CD4-positive, alpha-beta T cell treated with Interleukin-21 for 1 hour (primary cell): ENCODE measurements around the gene FLT3.
"Not testable (repeated sequence)": the region's sequence is repeated elsewhere in the genome, so short reads cannot be mapped to it uniquely, and the experiment has no call there.

Experiments used
- DNase-seq: peaks from one replicate; pipeline ENCODE4 v3.0.0-alpha.2; 2020

Gene FLT3

GRCh38 chr13:28043224-28043623, 57.2 kb downstream of the FLT3 start:
- DNase-seq, result no peak

DNA sequence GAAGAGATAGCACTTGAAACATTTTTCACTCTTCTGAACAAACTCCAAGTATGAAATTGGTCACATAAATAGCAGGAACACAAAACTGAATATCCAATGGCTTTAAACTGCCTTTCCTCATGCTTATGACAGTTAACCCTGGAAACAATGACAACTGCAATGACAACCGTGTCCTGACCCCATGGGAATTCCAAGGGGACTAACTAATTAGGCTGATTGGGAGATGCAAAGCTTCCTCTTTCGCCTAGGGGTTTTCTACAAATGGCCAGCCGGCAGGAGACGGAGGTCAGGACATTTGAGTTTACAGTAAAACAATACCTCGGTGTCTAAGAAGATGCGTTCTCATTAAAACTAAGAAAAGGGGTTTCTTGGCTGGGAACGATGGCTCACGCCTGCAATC, 58.9 kb downstream of the FLT3 start:
- no peak for DNase-seq

DNA sequence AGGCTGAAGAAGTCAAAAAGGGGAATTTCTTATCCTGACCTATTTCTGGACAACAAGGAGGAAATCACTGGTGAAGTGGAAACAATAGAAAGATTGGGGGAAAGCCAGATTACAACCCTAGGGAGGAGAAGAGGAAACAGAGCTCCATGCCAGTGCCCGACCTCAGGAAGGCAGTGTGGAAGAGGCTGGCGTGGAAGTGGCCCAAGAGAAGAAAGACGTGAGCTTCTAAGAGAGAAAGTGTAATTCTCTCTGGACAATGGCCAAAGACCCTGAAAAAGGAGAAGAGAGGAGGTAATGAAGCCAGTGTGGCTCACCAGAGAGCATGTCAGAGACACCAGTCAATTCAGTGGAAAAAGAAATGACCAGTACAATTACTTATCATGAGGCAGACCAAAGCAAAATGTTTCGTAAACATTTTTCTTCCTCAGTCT, 59.3 kb downstream of the FLT3 start:
- no peak for DNase-seq

- no peak for DNase-seq
These were observed 63.0 kb downstream of the FLT3 start for GRCh38 chr13:28037399-28037798.

DNA sequence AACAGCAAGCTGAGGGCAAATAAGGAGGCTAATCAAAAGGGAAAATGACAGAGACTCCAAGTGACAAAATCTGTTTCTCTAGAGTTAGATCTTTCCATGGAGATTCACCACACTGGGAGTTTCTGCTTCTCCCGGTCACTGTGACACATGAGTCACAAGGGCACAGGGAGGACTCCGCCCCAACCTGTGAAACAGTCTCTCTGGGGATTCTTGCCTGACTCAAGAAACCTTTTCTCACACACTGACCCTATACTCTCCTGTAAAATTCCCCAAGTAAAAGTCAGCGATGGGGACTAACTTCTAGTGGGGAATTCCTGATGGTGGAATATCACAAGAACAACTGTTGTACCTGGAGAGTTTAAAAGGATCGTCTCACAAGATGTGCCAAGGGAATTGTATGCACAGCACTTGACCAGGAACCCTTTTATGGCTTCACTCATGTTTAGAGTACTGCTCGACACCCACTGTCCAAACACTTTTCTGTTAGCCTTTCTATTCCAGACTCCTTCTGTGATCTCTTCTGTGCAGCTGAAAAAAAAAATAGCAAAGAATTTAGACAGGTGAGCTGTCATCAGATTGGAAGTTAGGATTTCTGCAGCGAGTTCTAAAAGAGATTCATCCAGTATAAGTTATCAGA, 65.1 kb downstream of the FLT3 start:
- no peak for DNase-seq

- no peak for DNase-seq
These were observed 66.3 kb downstream of the FLT3 start for GRCh38 chr13:28033894-28034655.

GRCh38 chr13:28032438-28032837, 67.9 kb downstream of the FLT3 start:
- not testable (repeated sequence) for DNase-seq

GRCh38 chr13:28031896-28032288, 68.5 kb downstream of the FLT3 start:
- DNase-seq, result no peak

GRCh38 chr13:28031220-28031895, 69.0 kb downstream of the FLT3 start:
- DNase-seq, result peak; percentile 24

DNA sequence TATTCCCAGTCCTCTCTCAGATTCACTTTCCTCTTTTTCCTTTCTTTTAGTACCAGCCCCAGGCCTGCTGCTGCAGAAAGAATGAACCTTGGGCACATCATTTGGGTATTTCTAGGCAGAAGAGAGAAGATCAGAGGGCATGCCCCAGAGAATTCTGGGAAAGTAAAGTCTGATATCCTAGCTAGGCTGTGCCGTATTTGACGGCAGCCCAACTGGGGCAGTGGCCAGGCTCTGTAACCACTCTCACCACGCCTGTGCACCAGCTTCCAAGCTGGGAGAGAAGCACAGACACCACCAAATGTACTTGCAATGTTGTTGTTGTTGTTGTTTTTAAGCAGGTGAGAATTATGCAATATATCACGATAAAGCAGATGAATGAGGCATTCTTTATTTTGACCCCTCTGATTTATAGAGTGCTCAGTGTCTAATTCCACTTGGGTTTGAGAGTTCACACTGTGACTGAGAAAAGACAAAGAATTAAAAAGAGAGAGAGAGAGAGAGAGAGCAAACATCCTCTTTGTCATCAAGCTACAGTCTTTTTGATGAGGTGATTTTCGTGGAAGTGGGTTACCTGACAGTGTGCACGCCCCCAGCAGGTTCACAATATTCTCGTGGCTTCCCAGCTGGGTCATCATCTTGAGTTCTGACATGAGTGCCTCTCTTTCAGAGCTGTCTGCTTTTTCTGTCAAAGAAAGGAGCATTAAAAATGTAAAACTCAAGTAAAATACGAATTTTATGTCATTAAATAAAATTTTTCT, 72.6 kb downstream of the FLT3 start:
- DNase-seq, result no peak

- DNase-seq, result no peak
These were observed 73.3 kb downstream of the FLT3 start for GRCh38 chr13:28027071-28027470.

GRCh38 chr13:28026508-28026907, 73.9 kb downstream of the FLT3 start:
- no peak for DNase-seq

- DNase-seq, result no peak
These were observed 77.4 kb downstream of the FLT3 start for GRCh38 chr13:28022848-28023518.

- DNase-seq, result no peak
These were observed 86.1 kb downstream of the FLT3 start for GRCh38 chr13:28014301-28014700.

GRCh38 chr13:28013482-28013881, 86.9 kb downstream of the FLT3 start:
- DNase-seq, result no peak

- DNase-seq, result no peak
These were observed 87.5 kb downstream of the FLT3 start for GRCh38 chr13:28012896-28013295.

- DNase-seq, result no peak
These were observed 88.0 kb downstream of the FLT3 start for GRCh38 chr13:28012383-28012782.

GRCh38 chr13:28010046-28010445, 90.3 kb downstream of the FLT3 start:
- DNase-seq, result no peak

DNA sequence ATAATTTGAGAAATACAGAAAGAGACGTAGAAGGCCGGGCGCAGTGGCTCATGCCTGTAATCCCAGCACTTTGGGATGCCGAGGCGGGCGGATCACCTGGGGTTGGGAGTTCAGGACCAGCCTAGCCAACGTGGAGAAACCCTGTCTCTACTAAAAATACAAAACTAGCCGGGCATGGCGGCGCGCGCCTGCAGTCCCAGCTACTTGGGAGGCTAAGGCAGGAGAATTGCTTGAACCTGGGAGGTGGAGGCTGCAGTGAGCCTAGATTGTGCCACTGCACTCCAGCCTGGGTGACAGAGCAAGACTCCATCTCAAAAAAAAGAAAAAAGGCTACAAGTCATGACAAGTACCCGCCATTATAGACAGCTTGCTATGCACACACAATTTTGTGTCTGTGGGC, 95.4 kb downstream of the FLT3 start:
- DNase-seq, result not testable (repeated sequence)

DNA sequence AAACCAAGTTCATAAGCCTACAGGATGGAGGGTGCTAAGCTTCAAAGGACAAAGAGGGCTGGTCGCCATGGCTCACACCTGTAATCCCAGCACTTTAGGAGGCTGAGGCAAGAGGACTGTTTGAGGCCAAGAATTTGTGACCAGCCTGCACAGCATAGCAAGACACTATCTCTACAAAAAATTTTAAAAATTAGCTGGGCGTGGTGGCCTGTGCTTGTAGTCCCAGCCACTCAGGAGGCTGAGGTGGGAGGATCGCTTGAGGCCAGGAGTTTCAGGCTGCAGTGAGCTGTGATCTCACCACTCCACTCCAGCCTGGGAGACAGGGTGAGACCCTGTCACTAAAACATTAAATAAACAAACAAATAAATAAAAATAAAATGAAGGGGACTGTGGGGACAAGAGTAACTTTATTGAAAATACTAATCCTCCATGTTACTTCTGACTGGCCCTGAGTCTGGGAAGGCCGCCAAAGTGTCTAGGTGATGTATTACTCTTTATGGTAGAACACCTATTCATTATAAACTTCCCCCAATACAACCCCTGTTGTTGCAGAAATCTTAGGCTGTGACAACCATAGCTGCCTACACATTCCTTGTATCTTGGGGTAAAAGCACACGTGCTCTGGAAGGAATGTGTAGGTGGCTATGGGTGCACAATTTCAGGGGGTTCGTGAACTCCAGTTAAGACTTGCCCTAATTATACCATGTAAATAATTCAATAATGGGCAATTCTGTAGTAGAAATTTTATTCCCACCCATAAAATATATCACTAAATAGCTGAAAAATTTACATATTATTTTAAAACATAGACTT, 97.3 kb downstream of the FLT3 start:
- no peak for DNase-seq

DNA sequence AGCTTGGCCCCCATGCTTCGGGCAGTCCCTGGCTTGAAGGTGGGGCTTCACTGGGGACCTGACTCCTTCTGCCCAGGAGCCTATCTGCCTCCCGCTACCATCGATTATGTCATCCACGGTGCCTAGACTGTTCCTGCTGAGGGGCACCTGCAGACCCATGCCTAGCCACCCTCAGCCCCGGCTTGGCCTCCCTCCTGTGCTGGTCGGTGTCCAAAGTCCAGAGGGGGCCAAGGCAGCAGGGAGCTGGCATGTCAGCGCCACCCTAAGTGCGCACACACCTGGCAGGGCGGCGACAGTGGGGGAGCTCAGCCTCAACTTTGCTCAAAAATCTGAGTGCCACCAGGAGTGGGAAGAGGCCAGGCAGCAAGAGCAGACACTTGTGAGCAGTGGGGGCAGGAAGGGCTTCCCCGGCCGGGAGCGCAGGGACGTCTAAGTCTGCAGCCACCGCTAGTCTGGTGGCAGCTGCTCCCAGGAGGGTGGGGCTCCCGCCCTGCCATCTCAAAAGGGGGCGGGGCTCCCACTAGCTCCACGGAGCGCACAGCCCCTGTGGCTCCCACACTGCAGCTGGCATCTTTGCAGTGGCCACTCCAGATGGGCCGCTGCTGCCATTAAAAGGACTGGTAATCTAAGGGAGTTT, 98.4 kb downstream of the FLT3 start:
- no peak for DNase-seq
